HepG2 (cell line): ENCODE data around the gene BRPF1. TPM values are rescaled to one million over a fixed set of nuclear protein-coding genes. Genes with fewer than 3 reads are reported as not detected.

ENCODE experiments used
- ATAC-seq: fragments of 200-7000 bp; cut with Tn5 transposase; 3 replicates; pipeline ENCODE4 v1.9.1; 2020; ENCODE audit warnings: mild to moderate bottlenecking, moderate library complexity
- BruUV-seq: library from RNA; stranded (reverse); fragments of 400-500 nt; replicated peaks from 2 replicates; lab custom pipeline; 2021; lab: Mats Ljungman, UMichigan
- CTCF ChIA-PET: fragments of 300-600 bp; formaldehyde crosslinking; extraction: SDS; loops from one replicate; lab custom pipeline; 2021; ENCODE audit warnings: low total read pairs, inconsistent platforms, low intra/inter-chr PET ratio; lab: Yijun Ruan, JAX
- POLR2A ChIA-PET: fragments of 350-600 bp; sonication (Branson Sonifier 250); formaldehyde crosslinking; loops from one replicate; lab custom pipeline; 2020; ENCODE audit warnings: antibody characterized with exemption, inconsistent platforms; lab: Yijun Ruan, JAX
- DNase-seq: peaks from one replicate; pipeline ENCODE4 v3.0.0-alpha.2; 2015; ENCODE audit warnings: low spot score
- FAIRE-seq: peaks from 3 replicates; lab custom pipeline; 2011; peaks lifted over from hg19 to GRCh38; lab: Jason Lieb, UNC
- H2AFZ ChIP-seq: one replicate; pipeline ENCODE4 v1.6.1; 2011; ENCODE audit warnings: low read length, inconsistent platforms
- H3K27ac ChIP-seq: fragments of 300-600 bp; 3 replicates; pipeline ENCODE4 v1.8.0; 2011; ENCODE audit warnings: mixed run types, mild to moderate bottlenecking, mixed read lengths, low read length, inconsistent platforms; ENCODE audit not compliant: insufficient read depth; ENCODE audit errors: extremely low read length
- H3K27me3 ChIP-seq, 2 experiments: fragments of 200-600 bp in 1 of 2; 2 replicates in 1 of 2; 3 replicates in 1 of 2; pipeline versions ENCODE4 v1.6.0 to v1.8.0; 2011; ENCODE audit warnings: low read length in 2 of 2, mild to moderate bottlenecking in 2 of 2, moderate library complexity in 2 of 2, inconsistent platforms in 1 of 2; ENCODE audit not compliant: insufficient read depth in 2 of 2, control insufficient read depth in 1 of 2
- H3K36me3 ChIP-seq, 2 experiments: fragments of 200-600 bp in 1 of 2; replicated peaks in 1 of 2; 2 replicates in 1 of 2; 3 replicates in 1 of 2; pipeline versions ENCODE4 v1.5.1 to v1.8.0; 2011; ENCODE audit warnings: low read length in 2 of 2, inconsistent platforms in 1 of 2; ENCODE audit not compliant: insufficient read depth in 2 of 2, control insufficient read depth in 1 of 2
- H3K4me1 ChIP-seq: 2 replicates; pipeline ENCODE4 v1.5.1; 2012; ENCODE audit warnings: low read length, inconsistent platforms; ENCODE audit not compliant: insufficient read depth
- H3K4me2 ChIP-seq: 2 replicates; pipeline ENCODE4 v1.6.0; 2011; ENCODE audit warnings: low read depth, low read length, inconsistent platforms
- H3K4me3 ChIP-seq, 3 experiments: fragments of 200-600 bp in 1 of 3; sonication (generic), shearing (Covaris generic) in 1 of 3; replicated peaks in 1 of 3; 2 replicates each; pipeline ENCODE4 v1.5.1; 2011 to 2016; ENCODE audit warnings: low read length in 3 of 3, inconsistent platforms in 2 of 3, low read depth in 2 of 3, mild to moderate bottlenecking in 2 of 3, control low read depth in 1 of 3, mixed read lengths in 1 of 3; ENCODE audit not compliant: insufficient read depth in 1 of 3
- H3K79me2 ChIP-seq: one replicate; pipeline ENCODE4 v1.6.1; 2011; ENCODE audit warnings: low read length, inconsistent platforms; ENCODE audit not compliant: insufficient read depth
- H3K9ac ChIP-seq: 2 replicates; pipeline ENCODE4 v1.6.0; 2011; ENCODE audit warnings: mild to moderate bottlenecking, low read depth, low read length, inconsistent platforms; ENCODE audit not compliant: insufficient read depth
- H3K9me3 ChIP-seq: 2 replicates; pipeline ENCODE4 v1.5.1; 2012; ENCODE audit warnings: mild to moderate bottlenecking, low read length
- H4K20me1 ChIP-seq: 2 replicates; pipeline ENCODE4 v1.6.0; 2011; ENCODE audit warnings: inconsistent platforms, mild to moderate bottlenecking, low read length, moderate library complexity; ENCODE audit not compliant: insufficient read depth
- ATM ChIP-seq: fragments of 450-650 bp; IDR thresholded peaks from 2 replicates; pipeline ENCODE4 v1.7.1; 2017; ENCODE audit warnings: mild to moderate bottlenecking, borderline replicate concordance
- MED8 ChIP-seq: sonication (generic); formaldehyde crosslinking; IDR thresholded peaks from 2 replicates; pipeline ENCODE4 v1.8.1; 2023; ENCODE audit warnings: mild to moderate bottlenecking, missing genetic modification reagents; ENCODE audit not compliant: insufficient replicate concordance
- NRL ChIP-seq: sonication (generic); formaldehyde crosslinking; IDR thresholded peaks from 2 replicates; pipeline ENCODE4 v1.5.0; 2020; ENCODE audit warnings: missing genetic modification reagents, mild to moderate bottlenecking, moderate library complexity, borderline replicate concordance
- TFE3 ChIP-seq: IDR thresholded peaks from 2 replicates; pipeline ENCODE4 v1.6.1; 2016
- TOE1 ChIP-seq: sonication (generic); formaldehyde crosslinking; IDR thresholded peaks from 2 replicates; pipeline ENCODE4 v1.4.0; 2020; ENCODE audit warnings: mild to moderate bottlenecking, missing genetic modification reagents
- U2AF1 ChIP-seq: fragments of 200-400 bp; formaldehyde crosslinking; optimal IDR thresholded peaks from 2 replicates; pipeline ENCODE3; 2017; ENCODE audit warnings: mild to moderate bottlenecking, low read depth, low read length
- ZBTB25 ChIP-seq: IDR thresholded peaks from 2 replicates; pipeline ENCODE4 v1.6.1; 2018; ENCODE audit warnings: missing genetic modification reagents
- ZBTB7A ChIP-seq: sonication (generic); formaldehyde crosslinking; IDR thresholded peaks from 2 replicates; pipeline ENCODE4 v1.8.0; 2022; ENCODE audit warnings: mild to moderate bottlenecking, missing genetic modification reagents
- ZFP62 ChIP-seq: sonication (generic); formaldehyde crosslinking; IDR thresholded peaks from 2 replicates; pipeline ENCODE4 v1.4.0; 2020; ENCODE audit warnings: missing genetic modification reagents
- ZNF33B ChIP-seq: sonication (generic); formaldehyde crosslinking; IDR thresholded peaks from 2 replicates; pipeline ENCODE4 v1.5.1; 2020; ENCODE audit warnings: mild to moderate bottlenecking, missing genetic modification reagents
- ZNF605 ChIP-seq: sonication (generic); formaldehyde crosslinking; IDR thresholded peaks from 2 replicates; pipeline ENCODE4 v1.8.0; 2022; ENCODE audit warnings: mild to moderate bottlenecking, missing genetic modification reagents
- ZNF7 ChIP-seq: IDR thresholded peaks from 2 replicates; pipeline ENCODE4 v1.6.1; 2016; ENCODE audit warnings: missing biosample characterization, missing genetic modification reagents
- WGBS: methylation state at CpG from one replicate; pipeline ENCODE4 v1.1.6; 2017; ENCODE audit warnings: low lambda C conversion rate; 5-methylcytosine and 5-hydroxymethylcytosine counted together
- in situ Hi-C: cut with HindIII; loops from 2 replicates; pipeline ENCODE4 v1.10.0; 2017; ENCODE audit warnings: low pct_unique_long_range_greater_than_20kb; ENCODE audit not compliant: extremely low pct_ligation_motif_present
- intact Hi-C: fragments of 100-400 bp; cut with micrococcal nuclease; formaldehyde crosslinking; loops from one replicate; pipeline ENCODE4 v1.10.0; 2022; ENCODE audit not compliant: unreplicated experiment
- polyA plus RNA-seq, 8 experiments: library from polyadenylated mRNA; depleted of rRNA in 3 of 8; stranded (reverse) in 7 of 8; unstranded in 1 of 8; fragments of >200 nt; fragmentation: Illumina TruSeq in 4 of 8; extraction: Trizol in 4 of 8; gene quantifications; 2 replicates each; pipeline versions ENCODE4 v1.2.1 to v1.2.3, GENCODE V29; 2011 to 2016; ENCODE audit warnings: low read depth in 4 of 8, missing spikeins in 1 of 8, mixed read lengths in 1 of 8; ENCODE audit not compliant: insufficient read depth in 1 of 8
- total RNA-seq, 5 experiments: library from RNA; depleted of rRNA; stranded (reverse); fragments of >200 nt; fragmentation: Illumina TruSeq; extraction: Trizol; gene quantifications; 2 replicates each; pipeline ENCODE4 v1.2.3, GENCODE V29; 2016; ENCODE audit warnings: low read depth in 1 of 5
- TF ChIP-seq, protein P1 (sequence below): sonication (generic); formaldehyde crosslinking; IDR thresholded peaks from 2 replicates; pipeline ENCODE4 v1.8.0; 2022; ENCODE audit warnings: missing genetic modification reagents, mild to moderate bottlenecking, moderate library complexity, borderline replicate concordance

BRPF1 gene
- total and polyA plus RNA-seq, 2 of the 13 experiments (the other 11 are each of a cell fraction or from before 2014, with no cell fraction given): 7.3 to 10.0 TPM

DNA sequence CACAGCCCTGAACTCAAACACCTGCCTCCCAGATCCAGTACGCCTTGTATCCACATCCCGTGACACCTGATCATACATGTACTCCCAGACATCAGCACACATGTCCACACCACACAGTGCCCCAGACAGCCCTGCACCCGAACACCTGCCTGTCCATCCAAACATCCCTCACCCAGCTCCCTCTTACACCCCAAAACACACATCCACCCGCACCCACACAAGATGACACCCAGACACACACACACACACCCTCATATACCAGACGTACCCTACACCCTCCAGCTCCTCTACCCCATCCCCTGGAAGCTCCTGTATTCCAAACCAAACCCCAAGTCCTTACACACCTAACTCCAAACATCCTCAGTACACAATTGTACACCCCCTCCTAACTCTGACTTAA, 37.5 kb downstream of the BRPF1 start:
- FAIRE-seq: no peak
- no peak for DNase-seq

DNA sequence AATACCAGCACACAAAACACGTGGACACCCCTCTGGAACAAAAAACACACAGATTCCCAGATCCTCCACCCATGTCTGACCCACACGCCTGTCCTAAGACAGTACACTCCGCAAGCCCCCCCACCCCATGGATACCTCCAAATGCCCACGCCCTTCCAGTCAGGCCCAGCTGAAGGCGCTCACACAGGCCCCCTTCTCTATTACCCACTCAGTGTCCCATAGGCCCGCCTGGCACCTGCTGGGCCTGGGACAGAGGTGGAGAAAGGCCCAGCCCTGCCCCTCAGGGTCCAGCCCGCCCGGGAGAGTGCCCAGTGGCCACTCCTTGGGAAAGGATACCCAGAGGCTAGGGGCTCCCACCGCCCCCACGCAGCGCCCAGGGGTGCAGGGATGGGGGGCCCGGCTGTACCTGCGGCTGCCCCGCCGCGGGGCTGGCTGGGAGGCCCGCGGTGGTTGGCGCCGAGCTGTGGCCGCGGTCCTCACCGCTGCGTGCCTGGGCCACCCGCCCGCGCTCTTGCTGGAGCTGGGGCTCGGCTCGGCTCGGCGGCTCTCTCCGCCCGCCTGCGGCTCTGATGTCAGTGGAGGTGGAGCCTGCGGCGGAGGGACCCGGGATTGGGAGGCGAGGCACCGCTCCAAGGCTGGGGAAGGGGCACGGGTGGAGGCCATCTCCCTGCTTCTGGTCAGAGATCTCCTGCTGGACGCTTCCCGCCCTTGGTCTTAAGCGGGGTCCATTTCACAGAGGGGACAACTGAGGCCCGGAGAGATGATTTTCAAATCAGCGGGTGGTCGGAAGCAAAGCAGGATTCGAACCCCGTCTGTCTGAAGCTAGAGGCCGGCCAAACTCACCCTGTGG, 38.1 kb downstream of the BRPF1 start, which contains the start of gene CAMK1:
Gene CAMK1 (minus strand): TSS at position 522 of the 850 bp plus-strand sequence. CDS start 2,198 bp downstream, outside the sequence.
- WGBS: 2% methylated on average over 13 of the region's 49 CpGs
- intact Hi-C loops: no loop called here
- no peak for TF ChIP-seq U2AF1
- no peak for TF ChIP-seq MED8 (CRISPR knock-in tag)
- no peak for TF ChIP-seq ZBTB25 (CRISPR knock-in tag)
- TF ChIP-seq TFE3 (CRISPR knock-in tag): no peak
- no peak for TF ChIP-seq ATM
- no peak for TF ChIP-seq TOE1
- TF ChIP-seq, protein P1, sequence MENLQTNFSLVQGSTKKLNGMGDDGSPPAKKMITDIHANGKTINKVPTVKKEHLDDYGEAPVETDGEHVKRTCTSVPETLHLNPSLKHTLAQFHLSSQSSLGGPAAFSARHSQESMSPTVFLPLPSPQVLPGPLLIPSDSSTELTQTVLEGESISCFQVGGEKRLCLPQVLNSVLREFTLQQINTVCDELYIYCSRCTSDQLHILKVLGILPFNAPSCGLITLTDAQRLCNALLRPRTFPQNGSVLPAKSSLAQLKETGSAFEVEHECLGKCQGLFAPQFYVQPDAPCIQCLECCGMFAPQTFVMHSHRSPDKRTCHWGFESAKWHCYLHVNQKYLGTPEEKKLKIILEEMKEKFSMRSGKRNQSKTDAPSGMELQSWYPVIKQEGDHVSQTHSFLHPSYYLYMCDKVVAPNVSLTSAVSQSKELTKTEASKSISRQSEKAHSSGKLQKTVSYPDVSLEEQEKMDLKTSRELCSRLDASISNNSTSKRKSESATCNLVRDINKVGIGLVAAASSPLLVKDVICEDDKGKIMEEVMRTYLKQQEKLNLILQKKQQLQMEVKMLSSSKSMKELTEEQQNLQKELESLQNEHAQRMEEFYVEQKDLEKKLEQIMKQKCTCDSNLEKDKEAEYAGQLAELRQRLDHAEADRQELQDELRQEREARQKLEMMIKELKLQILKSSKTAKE (CRISPR knock-in tag): no peak
- no peak for TF ChIP-seq ZNF7 (CRISPR knock-in tag)
- TF ChIP-seq ZNF33B (CRISPR knock-in tag): no peak
- no peak for TF ChIP-seq NRL (CRISPR knock-in tag)
- TF ChIP-seq ZBTB7A (CRISPR knock-in tag): no peak

More for the DNA sequence above, 37.5 kb downstream of the BRPF1 start:
- in situ Hi-C loops (no loop called here), intact Hi-C loops (no loop called here)
- Histone ChIP-seq H4K20me1 (no peaks in the 10 kb centered on the region), H3K4me3 (peak overlapping the region; percentile 68 to 92 (median 76)), H3K27me3 (no peaks in the 10 kb centered on the region; a peak in 1 of 5 replicates), H3K9me3 (no peaks in the 10 kb centered on the region), H3K79me2 (peaks cover 13% of the 10 kb centered on the region), H3K9ac (peak overlapping the region; percentile 84), H3K4me2 (peak overlapping the region; percentile 99), H2AFZ (no peak overlapping the region), H3K36me3 (peaks cover 4 to 13% of the 10 kb centered on the region in 2 experiments; a peak in 3 of 5 replicates), H3K4me1 (peaks cover 39% of the 10 kb centered on the region), H3K27ac (peak overlapping the region; percentile 57)
- WGBS: 36% methylated on average over 5 of the region's 5 CpGs
- ChIA-PET POLR2A (interaction anchor here (1.1 to 5.3 kb wide), 6 partner anchors 15 to 177 kb away, joined by 3 to 50 read pairs (median 8); partner anchors contain the start of genes ARPC4, BRPF1, IL17RC and OGG1), CTCF (no interaction called here)
- BruUV-seq: no TSS peak
- peak; percentile 8 for ATAC-seq
- no peak for TF ChIP-seq ZFP62 (CRISPR knock-in tag)
- peak; percentile 41; the same call in 1 of the 2 replicates for TF ChIP-seq ZNF605 (CRISPR knock-in tag)

More for the DNA sequence above, 38.1 kb downstream of the BRPF1 start, which contains the start of gene CAMK1:
- FAIRE-seq (no peak), DNase-seq (peak; percentile 45), ATAC-seq (peak; percentile 91)
- POLR2A ChIA-PET: interaction anchor here (0.7 to 5.3 kb wide), 8 partner anchors 12 to 406 kb away, joined by 3 to 50 read pairs (median 6); partner anchors contain the start of genes ARPC4, BRPF1, IL17RC and OGG1
- Histone ChIP-seq H3K4me3 (peak within 1 kb of the TSS; percentile 68 to 92 (median 76)), H2AFZ (no peak within 1 kb of the TSS), H3K4me2 (peak within 1 kb of the TSS; percentile 99), H3K4me1 (peaks cover 39% of the 10 kb centered on the region), H3K36me3 (peaks cover 4 to 13% of the 10 kb centered on the region in 2 experiments; a peak in 3 of 5 replicates), H3K27me3 (no peaks in the 10 kb centered on the region; a peak in 1 of 5 replicates), H3K79me2 (peaks cover 13% of the 10 kb centered on the region), H4K20me1 (no peaks in the 10 kb centered on the region), H3K9me3 (no peaks in the 10 kb centered on the region), H3K27ac (peak within 1 kb of the TSS; percentile 57), H3K9ac (peak within 1 kb of the TSS; percentile 84)
- BruUV-seq: no TSS peak
- CTCF ChIA-PET: no interaction called here
- in situ Hi-C loops: no loop called here
